Adrenal gland (tissue), 12 donors: ENCODE results near the gene PEBP1. TPM values are rescaled to one million over a fixed set of nuclear protein-coding genes. Genes with fewer than 3 reads are reported as not detected.

Experiments used
- DNase-seq, 7 donors: peaks; one replicate each; pipeline ENCODE4 v3.0.0-alpha.2; 2019 to 2020
- H3K27ac ChIP-seq, 5 donors: fragments of 200-600 bp; sonication (generic) in 4 of 5; 1 replicate in 3 of 5; 2 replicates in 2 of 5; pipeline versions ENCODE4 v1.5.1 to v1.8.0; 2016 to 2020; ENCODE audit warnings: mild to moderate bottlenecking in 1 of 5
- H3K27me3 ChIP-seq: fragments of 200-600 bp; 2 replicates; pipeline ENCODE4 v1.8.0; 2021
- H3K36me3 ChIP-seq, 2 donors: fragments of 200-600 bp; replicated peaks in 1 of 2; 1 replicate in 1 of 2; 2 replicates in 1 of 2; pipeline versions ENCODE4 v1.5.1 to v1.8.0; 2018 to 2022
- H3K4me1 ChIP-seq, 2 donors: fragments of 200-600 bp; replicated peaks in 1 of 2; 1 replicate in 1 of 2; 2 replicates in 1 of 2; pipeline versions ENCODE4 v1.5.1 to v1.8.0; 2018 to 2021
- H3K4me3 ChIP-seq, 4 donors: fragments of 200-600 bp; sonication (generic) in 3 of 4; one replicate each; pipeline ENCODE4 v1.5.1; 2016 to 2018
- H3K9me3 ChIP-seq, 3 donors: fragments of 200-600 bp; sonication (generic) in 1 of 3; replicated peaks in 1 of 3; 1 replicate in 2 of 3; 2 replicates in 1 of 3; pipeline versions ENCODE4 v1.5.1 to v1.8.0; 2016 to 2021
- POLR2A ChIP-seq, 2 donors: fragments of 450-650 bp; IDR thresholded peaks; one replicate each; pipeline ENCODE4 v1.6.1; 2017; ENCODE audit warnings: antibody characterized with exemption in 2 of 2, mild to moderate bottlenecking in 2 of 2, moderate library complexity in 1 of 2
- WGBS, 4 donors: extraction: QIAGEN DNeasy Blood & Tissue Kit in 2 of 4; methylation state at CpG; one replicate each; pipeline versions ENCODE4 v1.1.5 to v1.1.7; 2013 to 2017; 5-methylcytosine and 5-hydroxymethylcytosine counted together
- intact Hi-C, 2 donors: fragments of 100-400 bp; cut with DNase I; formaldehyde crosslinking; loops; one replicate each; pipeline versions ENCODE4 v1.14.1 to v1.15.0; 2022 to 2023
- polyA plus RNA-seq, 3 donors: library from polyadenylated mRNA; stranded (reverse); fragments of 200-250 nt in 2 of 3; fragments of 350-450 nt in 1 of 3; fragmentation: Illumina TruSeq in 1 of 3; extraction: RNeasy Lipid Tissue Mini Kit (QIAGEN cat#74804) in 1 of 3; gene quantifications; one replicate each; pipeline ENCODE4 v1.2.3, GENCODE V29; 2013 to 2014
- total RNA-seq, 9 donors: library from RNA; depleted of rRNA in 4 of 9; stranded (reverse); fragments of >200 nt in 4 of 9; fragments of 120-200 nt in 1 of 9; fragmentation: NEBNext Ultra II Directional in 1 of 9; extraction: Animal tissue kit (Norgen Biotek cat#: 25700) in 1 of 9; gene quantifications; one replicate each; pipeline versions ENCODE4 v1.1.0 to v1.2.4, GENCODE V29; 2013 to 2023
- TF ChIP-seq, protein P1 (sequence below), 6 experiments: fragments of 450-650 bp in 4 of 6; fragments of 200-600 bp in 2 of 6; sonication (generic) in 1 of 6; IDR thresholded peaks; 1 replicate in 5 of 6; 2 replicates in 1 of 6; pipeline versions ENCODE4 v1.5.1 to v1.8.0; 2016 to 2021; ENCODE audit warnings: antibody characterized with exemption in 6 of 6, mild to moderate bottlenecking in 2 of 6, moderate library complexity in 1 of 6
- donor health status: healthy with polysubstance abuse.
- donor health status: Bipolar disorder and iron deficiency.
- donor health status: DM: yes; HTN: yes; CAD: no.
- donor health status: DM: no; HTN: no; CAD: no.
- donor health status: DM: no; HTN: no; CAD: no.
- donor health status: DM: yes; HTN: yes; CAD: no.

The PEBP1 gene
- total and polyA plus RNA-seq, 12 donors, result 1,179 to 3,690 (median 2,332) TPM

DNA sequence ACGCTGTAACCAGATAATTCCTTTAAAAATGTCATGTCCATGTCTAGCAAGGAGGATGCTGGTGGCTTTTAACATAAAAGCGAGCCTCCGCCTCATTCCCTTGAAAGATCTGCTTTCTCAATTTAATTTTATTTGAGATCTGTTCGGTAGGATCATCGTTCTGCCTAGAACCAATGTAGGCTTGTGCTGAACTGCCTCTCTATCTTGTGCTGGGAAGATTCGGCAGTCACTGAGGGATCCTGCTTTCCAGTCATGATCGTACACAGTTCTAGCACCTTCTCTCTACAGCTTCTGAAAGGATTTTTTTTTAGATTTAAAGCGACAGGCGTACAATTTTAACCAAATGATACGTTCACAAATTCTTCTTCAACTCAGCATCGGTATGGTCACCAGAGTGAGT lies 54.3 kb downstream of the PEBP1 start:
- WGBS, 4 donors, result 17 to 29% (median 25%) methylated on average over 11 of the region's 11 CpGs
- Histone ChIP-seq H3K9me3 (no peaks in the 10 kb centered on the region), H3K4me3 (peak overlapping the region in 1 of 4 donors; percentile 43), H3K36me3 (no peaks in the 10 kb centered on the region), H3K27me3 (no peaks in the 10 kb centered on the region), H3K27ac (peak overlapping the region in 4 of 5 donors; percentile 29 to 89 (median 81)), H3K4me1 (peaks cover 22 to 31% of the 10 kb centered on the region in 2 donors)
- TF ChIP-seq, protein P1, sequence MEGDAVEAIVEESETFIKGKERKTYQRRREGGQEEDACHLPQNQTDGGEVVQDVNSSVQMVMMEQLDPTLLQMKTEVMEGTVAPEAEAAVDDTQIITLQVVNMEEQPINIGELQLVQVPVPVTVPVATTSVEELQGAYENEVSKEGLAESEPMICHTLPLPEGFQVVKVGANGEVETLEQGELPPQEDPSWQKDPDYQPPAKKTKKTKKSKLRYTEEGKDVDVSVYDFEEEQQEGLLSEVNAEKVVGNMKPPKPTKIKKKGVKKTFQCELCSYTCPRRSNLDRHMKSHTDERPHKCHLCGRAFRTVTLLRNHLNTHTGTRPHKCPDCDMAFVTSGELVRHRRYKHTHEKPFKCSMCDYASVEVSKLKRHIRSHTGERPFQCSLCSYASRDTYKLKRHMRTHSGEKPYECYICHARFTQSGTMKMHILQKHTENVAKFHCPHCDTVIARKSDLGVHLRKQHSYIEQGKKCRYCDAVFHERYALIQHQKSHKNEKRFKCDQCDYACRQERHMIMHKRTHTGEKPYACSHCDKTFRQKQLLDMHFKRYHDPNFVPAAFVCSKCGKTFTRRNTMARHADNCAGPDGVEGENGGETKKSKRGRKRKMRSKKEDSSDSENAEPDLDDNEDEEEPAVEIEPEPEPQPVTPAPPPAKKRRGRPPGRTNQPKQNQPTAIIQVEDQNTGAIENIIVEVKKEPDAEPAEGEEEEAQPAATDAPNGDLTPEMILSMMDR (IDR thresholded peaks at IDR 0.05), result no peak
- TF ChIP-seq POLR2A (IDR thresholded peaks at IDR 0.05), result peak in 1 of 2 donors; percentile 14
- intact Hi-C loops, result no loop called here
- peak in 3 of 7 donors; percentile 13 to 36 (median 22) for DNase-seq

DNA sequence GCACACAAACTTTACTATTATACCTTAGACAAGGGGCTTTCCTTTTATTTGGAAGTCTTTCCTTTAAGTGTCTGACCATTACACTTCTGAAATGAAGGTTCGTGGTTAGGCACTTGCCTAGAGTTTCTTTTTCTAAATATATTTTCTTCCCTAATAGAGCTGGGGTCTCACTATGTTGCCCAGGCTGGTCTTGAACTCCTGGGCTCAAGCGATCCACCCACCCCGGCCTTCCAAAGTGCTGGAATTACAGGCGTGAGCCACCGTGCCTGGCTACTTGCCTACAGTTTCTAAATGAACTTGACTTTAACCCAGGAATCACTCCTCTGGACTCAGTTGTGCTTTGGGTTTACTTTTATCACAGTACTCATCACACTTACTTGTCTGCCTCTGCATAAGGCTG lies 57.6 kb downstream of the PEBP1 start:
- TF ChIP-seq POLR2A (IDR thresholded peaks at IDR 0.05), result no peak
- TF ChIP-seq, protein P1 (IDR thresholded peaks at IDR 0.05), result no peak
- H3K9me3 ChIP-seq, result no peaks in the 10 kb centered on the region
- peaks cover 12 to 16% of the 10 kb centered on the region in 2 donors for H3K4me1 ChIP-seq
- WGBS, 4 donors, result 80 to 88% (median 86%) methylated on average over 5 of the region's 5 CpGs
- peaks cover 0 to 5% of the 10 kb centered on the region in 2 donors for H3K36me3 ChIP-seq
- H3K27me3 ChIP-seq, result no peaks in the 10 kb centered on the region
- DNase-seq, result no peak
- intact Hi-C loops, result no loop called here
- no peak overlapping the region for H3K4me3 ChIP-seq
- no peak overlapping the region for H3K27ac ChIP-seq

DNA sequence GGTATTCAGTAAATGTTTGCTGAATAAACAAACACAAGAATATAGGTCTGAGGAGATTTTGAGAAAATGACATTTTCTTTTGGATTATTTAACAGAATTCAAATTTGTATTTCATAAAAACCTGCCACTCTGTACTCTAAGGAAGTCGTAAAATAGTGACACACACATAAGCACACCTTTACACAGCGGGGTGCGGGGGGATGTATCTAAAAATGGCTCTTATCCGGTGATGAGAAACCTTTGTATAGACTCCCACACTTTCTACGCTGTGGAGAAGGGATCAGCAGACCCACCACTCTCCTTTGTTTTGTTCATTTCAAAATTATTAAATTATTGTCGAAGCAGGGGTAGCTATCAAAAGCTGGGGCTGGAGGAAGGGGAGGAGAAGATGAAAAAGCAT lies 58.0 kb downstream of the PEBP1 start:
- DNase-seq, result no peak
- Histone ChIP-seq H3K4me1 (peaks cover 11 to 12% of the 10 kb centered on the region in 2 donors), H3K9me3 (no peaks in the 10 kb centered on the region), H3K27me3 (no peaks in the 10 kb centered on the region), H3K36me3 (peaks cover 0 to 5% of the 10 kb centered on the region in 2 donors), H3K4me3 (no peak overlapping the region), H3K27ac (no peak overlapping the region)
- TF ChIP-seq, protein P1 (IDR thresholded peaks at IDR 0.05), result no peak
- TF ChIP-seq POLR2A (IDR thresholded peaks at IDR 0.05), result no peak
- intact Hi-C loops, result no loop called here
- 93 to 97% (median 95%) methylated on average over 6 of the region's 6 CpGs for WGBS, 4 donors

Other genes starting within 250 kb of the PEBP1 start
- gene KSR2, start 167.1 kb upstream of the PEBP1 start, total RNA-seq, result 1 to 10 TPM in 2 of 9 donors, under 1 TPM in 4, not detected in 3; 0.03 to 2.7 (median 0.56) TPM
- gene KSR2, start 167.1 kb upstream of the PEBP1 start, polyA plus RNA-seq, result 1 to 10 TPM in 2 of 3 donors, under 1 TPM in 1; 0.20 to 1.4 (median 1.4) TPM
- gene RFC5, start 119.4 kb upstream of the PEBP1 start, total RNA-seq, result 10 to 100 TPM in 4 of 9 donors, 1 to 10 TPM in 5; 5.8 to 28.0 (median 9.4) TPM
- gene RFC5, start 119.4 kb upstream of the PEBP1 start, polyA plus RNA-seq, result 1 to 10 TPM; 6.6 to 8.6 (median 7.8) TPM
- 100 to 1,000 TPM in 7 of 9 donors, 10 to 100 TPM in 2; 95.2 to 201 (median 106) TPM for gene WSB2, start 74.9 kb upstream of the PEBP1 start, total RNA-seq
- gene WSB2, start 74.9 kb upstream of the PEBP1 start, polyA plus RNA-seq, result 100 to 1,000 TPM in 1 of 3 donors, 10 to 100 TPM in 2; 50.0 to 162 (median 60.8) TPM
- 10 to 100 TPM; 22.6 to 87.6 (median 63.5) TPM for gene VSIG10, start 32.1 kb upstream of the PEBP1 start, total RNA-seq
- 10 to 100 TPM; 28.6 to 46.3 (median 31.8) TPM for gene VSIG10, start 32.1 kb upstream of the PEBP1 start, polyA plus RNA-seq
- gene TAOK3, start 236.8 kb downstream of the PEBP1 start, total RNA-seq, result 10 to 100 TPM; 24.0 to 39.7 (median 29.9) TPM
- gene TAOK3, start 236.8 kb downstream of the PEBP1 start, polyA plus RNA-seq, result 10 to 100 TPM; 10.7 to 55.3 (median 20.2) TPM
- gene SUDS3, start 240.4 kb downstream of the PEBP1 start, total RNA-seq, result 10 to 100 TPM; 22.4 to 75.3 (median 33.2) TPM
- 10 to 100 TPM; 13.3 to 22.2 (median 18.7) TPM for gene SUDS3, start 240.4 kb downstream of the PEBP1 start, polyA plus RNA-seq